Measurements from ENCODE around the gene PPP1R1A. TPM values are rescaled to one million over a fixed set of nuclear protein-coding genes. Genes with fewer than 3 reads are reported as not detected.

The PPP1R1A gene
- total and polyA plus RNA-seq, 2 donors (not counting 1 experiment from before 2014, with no cell fraction given): not detected

- Histone ChIP-seq H3K36me3 (replicated peaks in 1 of 2; ENCODE audit: control extremely low read depth in 1 of 2, control insufficient read depth in 1 of 2, extremely low read depth in 1 of 2, insufficient read depth in 2 of 2, low read length in 1 of 2) (no peaks in the 10 kb centered on the region), H2AFZ (ENCODE audit: insufficient read depth, low read depth, low read length, poor library complexity, severe bottlenecking) (no peak overlapping the region), H3K4me2 (replicated peaks; ENCODE audit: low read depth, low read length, poor library complexity, severe bottlenecking) (no peak overlapping the region), H4K20me1 (ENCODE audit: control insufficient read depth, insufficient read depth, low read length, poor library complexity, severe bottlenecking) (no peaks in the 10 kb centered on the region), H3K27ac (ENCODE audit: low read length in 2 of 2) (no peak overlapping the region), H3K9ac (ENCODE audit: low read length) (no peak overlapping the region), H3K4me3 (ENCODE audit: control extremely low read depth in 1 of 5, extremely low read depth in 1 of 5, insufficient read depth in 1 of 5, low read depth in 2 of 5, low read length in 4 of 5) (no peak overlapping the region), H3K79me2 (ENCODE audit: control insufficient read depth, insufficient read depth, low read length) (no peaks in the 10 kb centered on the region), H3K27me3 (replicated peaks in 1 of 4; ENCODE audit: control extremely low read depth in 1 of 4, control insufficient read depth in 3 of 4, insufficient read depth in 4 of 4, low read length in 3 of 4) (peaks cover 0 to 59% (median 22%) of the 10 kb centered on the region in 4 experiments), H3K4me1 (ENCODE audit: control insufficient read depth in 2 of 2, insufficient read depth in 2 of 2, low read length in 2 of 2) (peaks cover 6 to 12% of the 10 kb centered on the region in 2 donors), H3K9me3 (ENCODE audit: control extremely low read depth in 1 of 3, control insufficient read depth in 2 of 3, insufficient read depth in 1 of 3, low read length in 2 of 3) (no peaks in the 10 kb centered on the region)
- intact Hi-C loops (cut with micrococcal nuclease): no loop called here
- Mint-ChIP-seq H3K9me3 (ENCODE audit: insufficient read depth) (no peaks in the 10 kb centered on the region), H3K27me3 (peaks cover 58% of the 10 kb centered on the region), H3K27ac (no peak overlapping the region), H3K4me3 (no peak overlapping the region), H3K4me1 (peaks cover 7% of the 10 kb centered on the region)
- 89% methylated on average over 2 of the region's 2 CpGs for WGBS (ENCODE audit: insufficient coverage)
- ChIA-PET CTCF (interaction anchor here (1.8 kb wide), 1 partner anchor 9 kb away, joined by 4 read pairs; no protein-coding TSS in a partner anchor), POLR2A (no interaction called here)
- TF ChIP-seq EZH2 (IDR thresholded peaks at IDR 0.05; ENCODE audit: borderline replicate concordance, insufficient read depth, low read depth, low read length, poor library complexity, severe bottlenecking) (no peak), CTCF (IDR thresholded peaks at IDR 0.05) (no peak)
- ATAC-seq (ENCODE audit: low read depth) (no peak), DNase-seq (no peak)
These were observed 3.9 kb upstream of the PPP1R1A start for GRCh38 chr12:54592316-54592715.

- Histone ChIP-seq H3K27me3 (replicated peaks in 1 of 4; ENCODE audit: control extremely low read depth in 1 of 4, control insufficient read depth in 3 of 4, insufficient read depth in 4 of 4, low read length in 3 of 4) (peaks cover 0 to 61% (median 23%) of the 10 kb centered on the region in 4 experiments), H3K9me3 (ENCODE audit: control extremely low read depth in 1 of 3, control insufficient read depth in 2 of 3, insufficient read depth in 1 of 3, low read length in 2 of 3) (no peaks in the 10 kb centered on the region), H3K4me2 (replicated peaks; ENCODE audit: low read depth, low read length, poor library complexity, severe bottlenecking) (no peak overlapping the region), H3K27ac (ENCODE audit: low read length in 2 of 2) (no peak overlapping the region), H3K4me1 (ENCODE audit: control insufficient read depth in 2 of 2, insufficient read depth in 2 of 2, low read length in 2 of 2) (peaks cover 6 to 12% of the 10 kb centered on the region in 2 donors), H4K20me1 (ENCODE audit: control insufficient read depth, insufficient read depth, low read length, poor library complexity, severe bottlenecking) (no peaks in the 10 kb centered on the region), H3K79me2 (ENCODE audit: control insufficient read depth, insufficient read depth, low read length) (no peaks in the 10 kb centered on the region), H2AFZ (ENCODE audit: insufficient read depth, low read depth, low read length, poor library complexity, severe bottlenecking) (no peak overlapping the region), H3K36me3 (replicated peaks in 1 of 2; ENCODE audit: control extremely low read depth in 1 of 2, control insufficient read depth in 1 of 2, extremely low read depth in 1 of 2, insufficient read depth in 2 of 2, low read length in 1 of 2) (no peaks in the 10 kb centered on the region), H3K4me3 (ENCODE audit: control extremely low read depth in 1 of 5, extremely low read depth in 1 of 5, insufficient read depth in 1 of 5, low read depth in 2 of 5, low read length in 4 of 5) (no peak overlapping the region), H3K9ac (ENCODE audit: low read length) (no peak overlapping the region)
- CTCF ChIA-PET: interaction anchor here (2.3 kb wide), 1 partner anchor 11 kb away, joined by 9 read pairs; no protein-coding TSS in a partner anchor
- Mint-ChIP-seq H3K4me3 (no peak overlapping the region), H3K27me3 (peaks cover 60% of the 10 kb centered on the region), H3K9me3 (ENCODE audit: insufficient read depth) (no peaks in the 10 kb centered on the region), H3K4me1 (peaks cover 7% of the 10 kb centered on the region), H3K27ac (no peak overlapping the region)
- ATAC-seq (ENCODE audit: low read depth) (no peak), DNase-seq (no peak)
- POLR2A ChIA-PET: no interaction called here
- no peak for TF ChIP-seq CTCF (IDR thresholded peaks at IDR 0.05)
- TF ChIP-seq EZH2 (IDR thresholded peaks at IDR 0.05; ENCODE audit: borderline replicate concordance, insufficient read depth, low read depth, low read length, poor library complexity, severe bottlenecking): no peak
- WGBS (ENCODE audit: insufficient coverage): 100% methylated on average over 3 of the region's 7 CpGs
- intact Hi-C loops (cut with micrococcal nuclease): no loop called here
These were observed 2.6 kb upstream of the PPP1R1A start for GRCh38 chr12:54590978-54591591.

All from B cell (primary cell).